SK-N-MC (cell line): ENCODE measurements around the gene BMPR2.
A peak's percentile ranks its signal among the peaks of the same experiment; 100 is the strongest.
"Not testable (repeated sequence)": the region's sequence is repeated elsewhere in the genome, so short reads cannot be mapped to it uniquely, and the experiment has no call there.

Experiments used
- DNase-seq: peaks from one replicate; pipeline ENCODE4 v3.0.0-alpha.2; 2011; ENCODE audit warnings: low read depth, low spot score
- H3K27ac ChIP-seq: fragments of 200-600 bp; sonication (generic); 2 replicates; pipeline ENCODE4 v1.5.1; 2016; ENCODE audit warnings: mixed run types
- H3K36me3 ChIP-seq: fragments of 200-600 bp; sonication (generic); 2 replicates; pipeline ENCODE4 v1.6.1; 2017; ENCODE audit warnings: antibody characterized with exemption, low read length, mixed read lengths; ENCODE audit not compliant: insufficient read depth
- H3K4me3 ChIP-seq: fragments of 200-600 bp; sonication (generic); 2 replicates; pipeline ENCODE4 v1.5.1; 2016
- H3K9ac ChIP-seq: fragments of 200-600 bp; sonication (generic); 2 replicates; pipeline ENCODE4 v1.8.0; 2017; ENCODE audit warnings: mixed run types, mixed read lengths; ENCODE audit not compliant: insufficient read length
- H3K9me3 ChIP-seq: fragments of 200-600 bp; sonication (generic); 2 replicates; pipeline ENCODE4 v1.6.1; 2017; ENCODE audit warnings: low read depth, mild to moderate bottlenecking, antibody characterized with exemption, low read length, moderate library complexity, mixed read lengths
- EZH2 ChIP-seq: fragments of 200-600 bp; sonication (generic); IDR thresholded peaks from one replicate; pipeline ENCODE4 v1.6.1; 2017; ENCODE audit warnings: antibody characterized with exemption
- FOXP2 ChIP-seq: optimal IDR thresholded peaks from 2 replicates; pipeline ENCODE3; 2011; ENCODE audit warnings: mild to moderate bottlenecking, moderate library complexity; ENCODE audit not compliant: insufficient read depth; ENCODE audit errors: extremely low read length, control extremely low read depth
- POLR2AphosphoS5 ChIP-seq: IDR thresholded peaks from 2 replicates; pipeline ENCODE4 v1.6.1; 2012; ENCODE audit warnings: mild to moderate bottlenecking, low read depth, low read length, borderline replicate concordance

BMPR2 gene

DNA sequence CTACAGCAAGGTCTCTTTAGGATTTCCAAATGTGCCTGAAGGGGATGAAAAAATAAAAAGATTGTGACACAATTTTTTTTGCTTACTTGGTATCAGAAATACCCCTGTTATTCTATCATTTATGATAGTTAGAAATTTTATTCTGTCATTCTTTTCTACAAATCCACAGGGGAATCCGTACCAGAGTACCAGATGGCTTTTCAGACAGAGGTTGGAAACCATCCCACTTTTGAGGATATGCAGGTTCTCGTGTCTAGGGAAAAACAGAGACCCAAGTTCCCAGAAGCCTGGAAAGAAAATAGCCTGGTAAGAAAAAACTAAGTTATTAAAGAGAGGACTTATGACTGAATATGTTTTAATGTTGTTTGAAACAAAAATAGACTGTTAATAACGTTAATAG is 166.0 kb downstream of the BMPR2 start:
- Histone ChIP-seq H3K9ac (no peak overlapping the region), H3K36me3 (no peaks in the 10 kb centered on the region), H3K9me3 (no peaks in the 10 kb centered on the region), H3K4me3 (no peak overlapping the region), H3K27ac (no peak overlapping the region)
- TF ChIP-seq FOXP2 = no peak
- DNase-seq = no peak

DNA sequence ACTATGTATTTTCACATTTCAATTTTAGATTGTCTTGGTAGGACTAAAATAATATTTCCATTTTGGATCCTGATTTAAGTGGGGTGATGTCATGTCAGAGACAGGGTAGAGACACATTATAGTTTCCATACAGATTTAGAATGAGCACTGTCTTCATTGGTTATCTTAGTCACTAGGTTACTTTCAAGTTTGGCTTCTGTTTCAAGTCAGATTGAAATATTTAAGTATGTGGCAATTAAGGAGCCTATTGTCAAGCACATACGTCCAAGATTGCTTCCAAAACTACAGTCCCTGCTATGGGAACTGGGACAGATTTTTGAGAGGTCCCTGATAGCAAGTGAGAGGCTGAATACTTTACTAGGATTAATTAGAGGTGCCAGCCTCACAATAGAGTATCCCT is 169.4 kb downstream of the BMPR2 start:
- no peak for TF ChIP-seq POLR2AphosphoS5
- no peak for TF ChIP-seq EZH2
- no peak for TF ChIP-seq FOXP2
- Histone ChIP-seq H3K9ac (no peak overlapping the region), H3K9me3 (no peaks in the 10 kb centered on the region), H3K4me3 (no peak overlapping the region), H3K36me3 (no peaks in the 10 kb centered on the region), H3K27ac (no peak overlapping the region)
- no peak for DNase-seq

DNA sequence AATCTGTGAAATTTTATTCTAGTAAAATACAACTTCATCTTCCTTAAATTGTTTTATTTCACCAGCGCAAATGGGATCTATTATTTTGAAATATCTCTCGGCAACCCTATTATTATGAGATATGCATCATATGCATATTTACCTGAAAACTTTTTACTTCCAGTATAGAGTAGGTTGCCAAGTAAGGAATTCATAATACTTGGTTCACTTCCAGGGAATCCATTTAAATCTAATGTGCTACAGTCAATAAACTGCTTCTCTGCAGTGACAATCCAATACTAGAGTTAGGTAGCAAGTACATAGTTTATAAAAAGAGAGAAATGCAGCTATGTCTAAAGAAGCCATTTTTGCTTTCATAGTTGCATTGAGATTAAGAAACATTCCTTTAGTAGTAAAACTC is 169.8 kb downstream of the BMPR2 start:
- H3K9ac ChIP-seq = no peak overlapping the region
- H3K36me3 ChIP-seq = no peaks in the 10 kb centered on the region
- DNase-seq = no peak
- TF ChIP-seq FOXP2 (no peak), EZH2 (no peak), POLR2AphosphoS5 (no peak)
- no peak overlapping the region for H3K27ac ChIP-seq
- no peak overlapping the region for H3K4me3 ChIP-seq
- no peaks in the 10 kb centered on the region for H3K9me3 ChIP-seq

DNA sequence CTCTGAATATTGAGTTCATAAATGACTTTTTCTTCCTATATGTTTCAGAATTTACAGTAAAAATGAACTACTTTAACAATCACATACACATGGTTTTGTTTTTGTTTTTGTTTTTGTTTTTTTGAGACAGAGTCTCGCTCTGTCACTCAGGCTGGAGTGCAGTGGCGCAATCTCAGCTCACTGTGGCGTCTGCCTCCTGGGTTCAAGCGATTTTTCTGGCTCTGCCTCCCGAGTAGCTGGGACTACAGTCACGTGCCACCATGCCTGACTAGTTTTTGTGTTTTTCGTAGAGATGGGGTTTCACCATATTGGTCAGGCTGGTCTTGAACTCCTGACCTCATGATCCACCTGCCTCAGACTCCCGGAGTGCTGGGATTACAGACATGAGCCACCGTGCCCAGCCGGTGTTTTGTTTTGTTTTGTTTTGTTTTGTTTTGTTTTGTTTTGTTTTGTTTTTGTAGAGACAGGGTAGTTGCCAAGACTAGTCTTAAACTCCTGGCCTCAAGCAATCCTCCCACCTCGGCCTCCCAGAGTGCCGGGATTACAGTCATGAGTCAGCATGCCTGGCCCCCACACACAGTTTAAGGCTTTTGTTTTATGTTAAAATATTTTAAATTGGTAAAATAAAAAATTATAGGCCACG is 170.5 kb downstream of the BMPR2 start:
- not testable (repeated sequence) for DNase-seq, H3K36me3 ChIP-seq

DNA sequence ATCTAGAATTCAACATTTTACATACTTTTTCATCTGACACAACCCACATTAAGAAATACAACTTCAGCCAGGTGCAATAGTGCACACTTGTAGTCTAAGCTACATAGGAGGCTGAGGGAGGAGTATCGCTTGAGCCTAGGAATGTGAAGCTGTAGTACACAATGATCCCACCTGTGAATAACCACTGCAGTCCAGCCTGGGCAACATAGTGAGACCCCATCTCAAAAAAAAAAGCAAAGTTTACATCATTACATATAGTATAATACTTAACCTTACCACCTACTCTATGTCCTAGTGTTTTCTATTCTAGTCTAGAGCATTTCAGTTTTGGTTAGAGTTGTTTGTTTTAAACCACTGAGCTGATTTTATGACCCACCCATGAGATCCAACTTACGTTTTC is 172.1 kb downstream of the BMPR2 start:
- Histone ChIP-seq H3K4me3 (no peak overlapping the region), H3K9ac (no peak overlapping the region), H3K36me3 (no peaks in the 10 kb centered on the region), H3K27ac (no peak overlapping the region), H3K9me3 (no peaks in the 10 kb centered on the region)
- TF ChIP-seq EZH2 (no peak), FOXP2 (no peak), POLR2AphosphoS5 (no peak)
- no peak for DNase-seq

More for the DNA sequence above, 170.5 kb downstream of the BMPR2 start:
- H3K4me3 ChIP-seq, H3K27ac ChIP-seq, H3K9me3 ChIP-seq, H3K9ac ChIP-seq: not testable (repeated sequence)

DNA sequence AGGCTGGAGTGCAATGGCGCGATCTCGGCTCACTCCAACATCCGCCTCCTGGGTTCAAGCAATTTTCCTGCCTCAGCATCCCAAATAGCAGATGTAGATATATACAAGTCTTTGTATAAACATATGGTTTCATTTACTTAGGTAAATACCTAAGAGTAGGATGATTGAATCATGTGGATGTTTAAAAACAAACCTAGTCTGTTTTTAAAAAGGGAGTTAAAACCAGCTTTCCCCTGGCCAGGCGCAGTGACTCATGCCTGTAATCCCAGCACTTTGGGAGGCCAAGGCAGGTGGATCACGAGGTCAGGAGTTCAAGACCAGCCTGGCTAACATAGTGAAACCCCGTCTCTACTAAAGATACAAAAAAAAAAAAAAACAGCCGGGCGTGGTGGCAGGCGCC is 174.9 kb downstream of the BMPR2 start:
- peaks cover 11% of the 10 kb centered on the region; the same call in 1 of the 2 replicates for H3K36me3 ChIP-seq
- not testable (repeated sequence) for H3K4me3 ChIP-seq, H3K27ac ChIP-seq, H3K9ac ChIP-seq, H3K9me3 ChIP-seq, DNase-seq

DNA sequence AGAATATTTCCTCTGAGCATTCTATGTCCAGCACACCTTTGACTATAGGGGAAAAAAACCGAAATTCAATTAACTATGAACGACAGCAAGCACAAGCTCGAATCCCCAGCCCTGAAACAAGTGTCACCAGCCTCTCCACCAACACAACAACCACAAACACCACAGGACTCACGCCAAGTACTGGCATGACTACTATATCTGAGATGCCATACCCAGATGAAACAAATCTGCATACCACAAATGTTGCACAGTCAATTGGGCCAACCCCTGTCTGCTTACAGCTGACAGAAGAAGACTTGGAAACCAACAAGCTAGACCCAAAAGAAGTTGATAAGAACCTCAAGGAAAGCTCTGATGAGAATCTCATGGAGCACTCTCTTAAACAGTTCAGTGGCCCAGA is 179.2 kb downstream of the BMPR2 start:
- Histone ChIP-seq H3K4me3 (no peak overlapping the region), H3K36me3 (peaks cover 15% of the 10 kb centered on the region; the same call in 1 of the 2 replicates), H3K9ac (no peak overlapping the region), H3K27ac (no peak overlapping the region), H3K9me3 (no peaks in the 10 kb centered on the region)
- TF ChIP-seq EZH2 (no peak), POLR2AphosphoS5 (no peak), FOXP2 (no peak)
- DNase-seq = no peak

DNA sequence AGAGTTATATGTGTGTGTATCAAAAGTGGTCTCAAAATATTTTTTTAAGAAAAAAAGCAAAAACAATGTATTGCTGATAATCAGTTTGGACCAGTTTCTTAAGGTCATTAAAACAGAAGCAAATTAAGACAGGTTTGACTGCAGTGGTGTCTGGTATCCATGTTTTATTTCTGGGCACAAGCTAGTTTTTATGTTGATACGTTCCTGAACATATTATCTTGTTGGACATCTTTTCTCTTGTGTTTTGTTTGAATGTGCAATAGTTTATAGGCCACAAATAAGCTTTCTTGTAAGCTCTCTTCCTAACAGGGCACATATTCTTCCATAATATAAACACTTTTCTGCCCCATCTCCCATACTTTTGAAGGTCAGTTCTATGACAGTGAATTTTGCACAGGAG is 184.1 kb downstream of the BMPR2 start:
- Histone ChIP-seq H3K36me3 (peaks cover 13% of the 10 kb centered on the region; the same call in 1 of the 2 replicates), H3K9me3 (no peaks in the 10 kb centered on the region), H3K4me3 (no peak overlapping the region), H3K27ac (no peak overlapping the region), H3K9ac (no peak overlapping the region)
- TF ChIP-seq EZH2 (no peak), FOXP2 (no peak), POLR2AphosphoS5 (no peak)
- no peak for DNase-seq

DNA sequence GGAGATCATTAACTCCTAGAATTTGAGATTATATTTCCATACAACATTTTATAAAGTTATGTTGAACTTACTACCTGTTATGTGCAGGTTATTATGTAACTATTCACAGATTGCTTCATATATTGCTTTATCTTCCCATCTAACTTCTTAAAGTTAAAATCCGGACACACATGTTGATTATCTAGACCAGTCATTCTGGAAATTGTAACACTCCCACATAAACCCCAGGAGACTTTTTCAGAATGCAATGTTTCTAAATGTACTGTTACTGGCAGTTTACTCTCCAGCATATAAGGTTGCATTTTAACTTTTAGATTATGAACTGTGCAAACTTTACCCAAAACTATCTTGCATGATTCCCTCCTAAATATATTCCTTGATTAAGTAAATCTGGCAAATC is 188.1 kb downstream of the BMPR2 start:
- peak overlapping the region; percentile 69; the same call in 1 of the 2 replicates for H3K27ac ChIP-seq
- H3K9ac ChIP-seq = no peak overlapping the region
- DNase-seq = no peak
- TF ChIP-seq EZH2 (no peak), POLR2AphosphoS5 (no peak), FOXP2 (no peak)
- H3K4me3 ChIP-seq = 0 out of 2 replicates have a peak overlapping the region, but pooled peaks have one; percentile 19
- H3K9me3 ChIP-seq = no peaks in the 10 kb centered on the region
- H3K36me3 ChIP-seq = no peaks in the 10 kb centered on the region
